Measurements from ENCODE around the gene NEAT1. TPM values are rescaled to one million over a fixed set of nuclear protein-coding genes. Genes with fewer than 3 reads are reported as not detected.

NEAT1 gene
- total RNA-seq, 1 donor from 2014 or later = 269 TPM

GRCh38 chr11:65396769-65397745 is 25.5 kb upstream of the NEAT1 start:
- TF ChIP-seq CTCF (IDR thresholded peaks at IDR 0.05; ENCODE audit: unreplicated experiment) = no peak
- Mint-ChIP-seq H3K9me3 (no peaks in the 10 kb centered on the region), H3K36me3 (peaks cover 16% of the 10 kb centered on the region), H3K27me3 (ENCODE audit: low read depth) (no peaks in the 10 kb centered on the region), H3K27ac (no peak overlapping the region), H3K4me1 (peaks cover 5% of the 10 kb centered on the region), H3K4me3 (no peak overlapping the region)
- DNase-seq (ENCODE audit: low spot score in 2 of 2, unreplicated experiment in 2 of 2) = no peak

GRCh38 chr11:65398362-65398910 is 24.2 kb upstream of the NEAT1 start:
- no peak for TF ChIP-seq CTCF (IDR thresholded peaks at IDR 0.05; ENCODE audit: unreplicated experiment)
- Mint-ChIP-seq H3K36me3 (peaks cover 14% of the 10 kb centered on the region), H3K9me3 (no peaks in the 10 kb centered on the region), H3K27me3 (ENCODE audit: low read depth) (no peaks in the 10 kb centered on the region), H3K27ac (peak overlapping the region; percentile 9), H3K4me1 (no peaks in the 10 kb centered on the region), H3K4me3 (no peak overlapping the region)
- no peak for DNase-seq (ENCODE audit: low spot score in 2 of 2, unreplicated experiment in 2 of 2)

GRCh38 chr11:65399249-65399648 is 23.3 kb upstream of the NEAT1 start:
- DNase-seq (ENCODE audit: low spot score in 2 of 2, unreplicated experiment in 2 of 2) = no peak
- H3K9me3 Mint-ChIP-seq = no peaks in the 10 kb centered on the region
- H3K36me3 Mint-ChIP-seq = peaks cover 17% of the 10 kb centered on the region
- TF ChIP-seq CTCF (IDR thresholded peaks at IDR 0.05; ENCODE audit: unreplicated experiment) = no peak
- no peak overlapping the region for H3K27ac Mint-ChIP-seq
- no peak overlapping the region for H3K4me3 Mint-ChIP-seq
- H3K27me3 Mint-ChIP-seq (ENCODE audit: low read depth) = no peaks in the 10 kb centered on the region
- H3K4me1 Mint-ChIP-seq = no peaks in the 10 kb centered on the region

- no peak overlapping the region for H3K4me3 Mint-ChIP-seq
- DNase-seq (ENCODE audit: low spot score in 2 of 2, unreplicated experiment in 2 of 2) = no peak
- no peak for TF ChIP-seq CTCF (IDR thresholded peaks at IDR 0.05; ENCODE audit: unreplicated experiment)
- H3K36me3 Mint-ChIP-seq = peaks cover 17% of the 10 kb centered on the region
- H3K27me3 Mint-ChIP-seq (ENCODE audit: low read depth) = no peaks in the 10 kb centered on the region
- no peak overlapping the region for H3K27ac Mint-ChIP-seq
- H3K9me3 Mint-ChIP-seq = no peaks in the 10 kb centered on the region
- no peaks in the 10 kb centered on the region for H3K4me1 Mint-ChIP-seq
Observed at GRCh38 chr11:65399845-65400244, 22.8 kb upstream of the NEAT1 start.

- Mint-ChIP-seq H3K4me3 (no peak overlapping the region), H3K36me3 (peaks cover 19% of the 10 kb centered on the region), H3K4me1 (no peaks in the 10 kb centered on the region), H3K27me3 (ENCODE audit: low read depth) (no peaks in the 10 kb centered on the region), H3K9me3 (no peaks in the 10 kb centered on the region), H3K27ac (no peak overlapping the region)
- DNase-seq (ENCODE audit: low spot score in 2 of 2, unreplicated experiment in 2 of 2) = no peak
- TF ChIP-seq CTCF (IDR thresholded peaks at IDR 0.05; ENCODE audit: unreplicated experiment) = no peak
Observed at GRCh38 chr11:65400307-65401072, 22.1 kb upstream of the NEAT1 start.
